ENCODE measurements around the gene CEP112.

Gene CEP112

DNA sequence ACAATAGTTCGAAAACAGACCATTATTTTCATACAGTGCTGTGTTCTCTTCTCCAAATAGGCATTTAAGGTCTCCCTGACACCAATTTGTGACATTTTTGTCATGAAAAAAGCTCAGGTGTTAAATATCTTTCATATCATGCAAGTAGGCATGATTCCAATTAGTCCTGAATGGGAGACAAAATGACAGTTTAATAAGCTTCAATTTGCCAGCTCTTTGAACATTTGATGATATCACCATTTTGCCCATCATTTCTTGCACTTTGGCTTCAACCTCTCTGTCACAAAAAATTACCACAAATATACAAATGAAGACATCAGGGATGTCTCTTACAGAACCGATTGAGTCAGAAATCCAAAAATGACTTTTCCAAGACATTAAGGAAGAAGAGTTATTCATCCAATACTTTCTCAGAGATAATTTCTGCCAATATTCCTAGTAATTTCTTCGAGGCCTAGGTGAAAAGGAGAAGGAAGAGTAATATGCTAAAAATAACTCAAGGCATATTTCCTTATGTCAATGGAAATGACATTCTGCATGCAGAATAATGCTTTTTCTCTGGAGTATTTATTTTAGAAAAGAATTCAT is 298.1 kb downstream of the CEP112 start:
- no peak overlapping the region for H3K4me3 ChIP-seq (ENCODE audit: low read depth, low read length)
- TF ChIP-seq, protein P1, sequence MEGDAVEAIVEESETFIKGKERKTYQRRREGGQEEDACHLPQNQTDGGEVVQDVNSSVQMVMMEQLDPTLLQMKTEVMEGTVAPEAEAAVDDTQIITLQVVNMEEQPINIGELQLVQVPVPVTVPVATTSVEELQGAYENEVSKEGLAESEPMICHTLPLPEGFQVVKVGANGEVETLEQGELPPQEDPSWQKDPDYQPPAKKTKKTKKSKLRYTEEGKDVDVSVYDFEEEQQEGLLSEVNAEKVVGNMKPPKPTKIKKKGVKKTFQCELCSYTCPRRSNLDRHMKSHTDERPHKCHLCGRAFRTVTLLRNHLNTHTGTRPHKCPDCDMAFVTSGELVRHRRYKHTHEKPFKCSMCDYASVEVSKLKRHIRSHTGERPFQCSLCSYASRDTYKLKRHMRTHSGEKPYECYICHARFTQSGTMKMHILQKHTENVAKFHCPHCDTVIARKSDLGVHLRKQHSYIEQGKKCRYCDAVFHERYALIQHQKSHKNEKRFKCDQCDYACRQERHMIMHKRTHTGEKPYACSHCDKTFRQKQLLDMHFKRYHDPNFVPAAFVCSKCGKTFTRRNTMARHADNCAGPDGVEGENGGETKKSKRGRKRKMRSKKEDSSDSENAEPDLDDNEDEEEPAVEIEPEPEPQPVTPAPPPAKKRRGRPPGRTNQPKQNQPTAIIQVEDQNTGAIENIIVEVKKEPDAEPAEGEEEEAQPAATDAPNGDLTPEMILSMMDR (conservative IDR thresholded peaks at IDR 0.05; ENCODE audit: low read depth, low read length) = no peak
- DNase-seq (ENCODE audit: low read depth) = no peak

DNA sequence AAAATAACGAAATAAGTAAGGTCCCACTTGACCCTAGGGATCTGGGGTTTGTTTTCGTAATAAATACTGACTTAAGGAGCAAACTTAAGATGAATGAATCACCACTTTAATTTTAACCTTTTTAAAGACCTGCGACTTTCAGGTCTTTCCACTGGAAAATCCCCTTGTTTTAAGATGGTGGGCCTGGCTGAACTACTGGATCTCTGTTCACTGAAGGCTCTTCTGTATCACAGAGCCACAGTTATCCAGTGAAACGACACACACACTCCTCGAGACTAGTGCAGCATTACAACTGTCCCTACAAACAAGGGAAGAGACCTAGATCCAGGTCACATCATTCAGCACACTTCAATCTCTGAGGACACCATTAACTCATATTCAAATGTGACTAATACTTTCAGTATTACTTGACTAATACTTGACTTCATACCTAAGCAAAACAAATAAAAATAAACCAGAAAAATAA is 299.0 kb downstream of the CEP112 start:
- TF ChIP-seq, protein P1 (conservative IDR thresholded peaks at IDR 0.05; ENCODE audit: low read depth, low read length) = no peak

DNA sequence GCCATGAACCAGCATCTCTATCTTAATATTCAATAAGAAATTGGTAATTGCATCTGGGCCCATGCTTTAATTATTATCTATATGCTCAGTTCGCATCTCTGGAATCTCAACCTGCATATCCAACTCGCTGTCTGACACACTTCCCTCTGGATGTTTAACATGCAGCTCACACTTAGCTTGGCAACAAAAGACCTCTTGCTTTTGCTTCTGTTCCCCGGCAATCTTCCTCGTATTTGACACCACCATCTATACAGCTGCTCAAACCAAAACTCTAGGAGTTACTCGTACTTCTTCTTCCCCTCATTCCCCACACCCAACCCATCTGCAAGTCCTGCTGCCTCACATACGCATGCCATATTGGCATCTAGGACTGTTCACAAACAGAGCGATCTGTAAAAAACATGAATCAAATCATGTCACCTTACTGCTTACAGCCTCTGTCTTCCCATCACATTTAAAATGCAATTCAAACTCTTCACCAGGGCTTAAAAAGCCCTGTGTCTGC is 300.6 kb downstream of the CEP112 start:
- TF ChIP-seq, protein P1 (conservative IDR thresholded peaks at IDR 0.05; ENCODE audit: low read depth, low read length) = no peak
- no peak for DNase-seq (ENCODE audit: low read depth)
- H3K4me3 ChIP-seq (ENCODE audit: low read depth, low read length) = no peak overlapping the region

More for the DNA sequence above, 299.0 kb downstream of the CEP112 start:
- DNase-seq (ENCODE audit: low read depth) = no peak
- H3K4me3 ChIP-seq (ENCODE audit: low read depth, low read length) = no peak overlapping the region

DNA sequence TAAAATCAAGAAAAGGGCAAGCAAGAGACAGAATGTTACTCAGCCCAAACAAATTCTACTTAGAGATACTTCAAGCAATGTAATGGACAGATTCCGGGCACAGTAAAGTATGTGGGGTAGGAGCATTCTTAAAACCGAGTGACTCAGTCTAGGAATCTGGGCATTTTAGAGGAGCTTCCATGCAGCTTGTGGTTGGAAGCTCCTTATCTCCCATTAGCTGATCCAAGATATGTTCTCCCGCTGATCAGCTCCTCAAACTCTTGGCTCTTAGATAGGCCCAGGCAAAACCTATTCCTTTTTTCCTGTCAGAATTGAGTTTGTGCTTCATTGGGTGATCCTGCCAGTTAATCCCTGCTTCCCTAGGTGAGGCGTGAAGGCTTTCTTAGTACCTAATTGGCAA is 303.3 kb downstream of the CEP112 start:
- TF ChIP-seq, protein P1 (conservative IDR thresholded peaks at IDR 0.05; ENCODE audit: low read depth, low read length) = no peak
- no peak overlapping the region for H3K4me3 ChIP-seq (ENCODE audit: low read depth, low read length)
- peak; percentile 10 for DNase-seq (ENCODE audit: low read depth)

DNA sequence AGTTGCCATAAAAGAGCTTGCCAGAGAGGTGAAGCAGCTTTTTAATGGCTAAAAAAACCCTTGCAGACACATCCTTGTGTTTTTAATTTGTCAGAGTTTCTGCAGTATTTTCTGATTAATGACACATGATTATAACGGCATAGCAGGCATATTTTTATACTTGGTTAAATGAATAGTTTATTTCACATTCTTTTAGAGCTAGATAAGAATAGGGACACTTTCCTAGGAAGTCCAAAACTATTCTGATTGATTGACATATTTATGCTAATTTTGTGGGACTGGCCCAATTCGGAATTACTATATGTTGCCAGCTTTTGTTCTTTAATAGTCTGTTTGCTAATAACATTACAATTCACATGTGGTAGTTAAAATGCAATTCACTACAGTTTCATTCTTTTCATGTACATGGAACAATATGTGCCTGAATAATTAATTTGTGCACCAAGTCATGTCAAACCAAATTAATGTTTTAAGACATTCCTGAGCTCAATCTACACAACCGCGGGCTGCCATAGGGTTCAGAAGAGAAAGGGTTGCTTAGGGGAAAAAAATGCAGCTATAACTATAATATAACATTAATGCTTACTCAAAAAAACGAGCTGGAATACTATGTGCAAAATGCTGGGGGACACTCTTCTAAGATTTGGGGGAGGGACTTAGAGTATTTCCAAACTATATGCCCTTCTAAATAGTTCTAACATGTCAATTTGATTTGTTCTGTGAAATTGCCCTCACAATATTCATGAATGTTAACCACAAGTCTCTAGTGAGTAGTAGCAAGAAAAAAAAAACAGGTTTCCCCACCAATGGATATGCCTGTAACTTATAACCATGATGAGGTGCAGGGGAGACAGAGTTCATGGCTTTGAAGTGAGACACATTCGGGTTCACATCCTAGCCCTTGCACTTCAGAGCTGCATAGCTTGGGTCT is 305.4 kb downstream of the CEP112 start:
- H3K4me3 ChIP-seq (ENCODE audit: low read depth, low read length) = no peak overlapping the region
- DNase-seq (ENCODE audit: low read depth) = no peak
- TF ChIP-seq, protein P1 (conservative IDR thresholded peaks at IDR 0.05; ENCODE audit: low read depth, low read length) = no peak

DNA sequence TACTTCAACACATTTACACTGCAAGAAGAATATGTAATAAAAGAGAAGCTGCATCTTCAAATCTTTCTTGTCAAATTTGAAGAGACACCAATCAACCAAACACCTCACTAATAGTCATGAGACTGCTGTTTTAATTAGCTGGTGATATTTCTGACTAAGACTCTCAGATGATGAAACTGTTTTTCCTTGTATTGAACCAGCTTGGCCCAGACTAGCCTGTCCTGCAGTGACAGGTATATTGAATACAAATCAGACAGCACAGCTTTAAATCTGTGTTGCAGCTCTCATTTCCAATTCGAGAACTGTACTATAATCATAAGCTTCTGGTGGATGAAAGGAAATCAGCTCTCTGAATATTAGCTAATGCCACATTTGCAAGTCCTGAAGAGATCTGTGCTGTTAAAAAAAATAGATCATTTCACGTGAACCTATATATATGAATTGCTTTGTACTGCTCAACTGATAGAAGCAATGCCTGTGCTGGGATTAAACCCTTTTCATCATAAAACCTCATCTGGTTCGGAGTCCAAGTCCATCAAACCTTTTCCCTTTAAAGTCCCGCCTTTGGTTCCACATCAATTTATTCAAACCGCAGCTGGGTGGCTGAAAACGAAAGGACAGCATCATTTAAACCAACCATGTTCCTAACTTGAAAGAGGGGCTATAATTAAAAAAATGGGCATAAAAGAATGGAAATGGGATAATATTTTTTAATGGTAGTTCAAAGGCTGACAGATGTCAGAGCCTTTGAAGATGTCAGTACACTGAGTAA is 306.2 kb downstream of the CEP112 start:
- no peak overlapping the region for H3K4me3 ChIP-seq (ENCODE audit: low read depth, low read length)
- no peak for DNase-seq (ENCODE audit: low read depth)
- TF ChIP-seq, protein P1 (conservative IDR thresholded peaks at IDR 0.05; ENCODE audit: low read depth, low read length) = no peak
